HEK293 (cell line): ENCODE measurements around the gene KNOP1.

Experiments
- CTCF ChIA-PET: fragments of 350-600 bp; formaldehyde crosslinking; extraction: SDS; loops from one replicate; lab custom pipeline; 2021; ENCODE audit warnings: antibody characterized with exemption; lab: Yijun Ruan, JAX
- POLR2A ChIA-PET: fragments of 300-600 bp; formaldehyde crosslinking; extraction: SDS; loops from one replicate; lab custom pipeline; 2020; ENCODE audit warnings: antibody characterized with exemption, inconsistent platforms; lab: Yijun Ruan, JAX
- H3K27ac ChIP-seq: fragments of 200-500 bp; sonication (Bioruptor generic); 2 replicates; pipeline ENCODE4 v1.5.1; 2014; ENCODE audit warnings: low read depth, low read length, control low read depth, inconsistent platforms; ENCODE audit errors: extremely low read depth
- H3K36me3 ChIP-seq, 2 experiments: fragments of 200-500 bp in 1 of 2; sonication (Bioruptor generic) in 1 of 2; 1 replicate in 1 of 2; 2 replicates in 1 of 2; pipeline ENCODE4 v1.5.1; 2014 to 2017; ENCODE audit warnings: inconsistent platforms in 2 of 2, low read length in 2 of 2; ENCODE audit not compliant: control insufficient read depth in 2 of 2, insufficient read depth in 1 of 2
- H3K4me1 ChIP-seq: fragments of 200-500 bp; sonication (Bioruptor generic); 2 replicates; pipeline ENCODE4 v1.5.1; 2014; ENCODE audit warnings: mild to moderate bottlenecking, low read length, inconsistent platforms; ENCODE audit not compliant: control insufficient read depth, insufficient read depth
- H3K4me3 ChIP-seq: 2 replicates; pipeline ENCODE4 v1.5.1; 2011; ENCODE audit warnings: low read depth, mild to moderate bottlenecking, control low read depth, low read length, moderate library complexity
- H3K9me3 ChIP-seq: fragments of 200-500 bp; sonication (Bioruptor generic); 2 replicates; pipeline ENCODE4 v1.5.1; 2014; ENCODE audit warnings: low read depth, low read length, inconsistent platforms; ENCODE audit not compliant: control insufficient read depth, insufficient read depth
- GLI2 ChIP-seq: fragments of 450-650 bp; formaldehyde crosslinking; IDR thresholded peaks from 2 replicates; pipeline ENCODE4; 2017; ENCODE audit warnings: missing biosample characterization, missing genetic modification characterization, low read depth, borderline replicate concordance
- KLF8 ChIP-seq: fragments of 450-650 bp; formaldehyde crosslinking; IDR thresholded peaks from 2 replicates; pipeline ENCODE4 v1.5.1; 2016; ENCODE audit warnings: missing biosample characterization, missing genetic modification characterization
- MEIS1 ChIP-seq: sonication (generic); formaldehyde crosslinking; IDR thresholded peaks from 2 replicates; pipeline ENCODE4 v1.8.1; 2022; ENCODE audit warnings: missing genetic modification reagents, mild to moderate bottlenecking, borderline replicate concordance
- YY1 ChIP-seq: fragments of 450-650 bp; formaldehyde crosslinking; IDR thresholded peaks from 2 replicates; pipeline ENCODE4 v1.5.1; 2018; ENCODE audit warnings: missing biosample characterization, missing genetic modification characterization
- ZBTB7A ChIP-seq: fragments of 450-650 bp; formaldehyde crosslinking; IDR thresholded peaks from 2 replicates; pipeline ENCODE4 v1.5.1; 2016; ENCODE audit warnings: low read depth, missing biosample characterization, missing genetic modification characterization
- ZNF121 ChIP-seq: fragments of 450-650 bp; formaldehyde crosslinking; IDR thresholded peaks from 2 replicates; pipeline ENCODE4 v1.5.1; 2016; ENCODE audit warnings: missing biosample characterization, missing genetic modification characterization
- ZNF157 ChIP-seq: fragments of 450-650 bp; formaldehyde crosslinking; IDR thresholded peaks from 2 replicates; pipeline ENCODE4 v1.5.1; 2016; ENCODE audit warnings: missing biosample characterization, missing genetic modification characterization
- ZNF202 ChIP-seq: fragments of 450-650 bp; formaldehyde crosslinking; IDR thresholded peaks from 2 replicates; pipeline ENCODE4 v1.5.1; 2016; ENCODE audit warnings: missing biosample characterization, missing genetic modification characterization, borderline replicate concordance
- ZNF311 ChIP-seq: fragments of 450-650 bp; formaldehyde crosslinking; IDR thresholded peaks from 2 replicates; pipeline ENCODE4 v1.5.1; 2017; ENCODE audit warnings: missing biosample characterization, missing genetic modification characterization, borderline replicate concordance
- ZNF335 ChIP-seq: fragments of 450-650 bp; formaldehyde crosslinking; conservative IDR thresholded peaks from 2 replicates; pipeline ENCODE4 v1.5.1; 2016; ENCODE audit warnings: missing biosample characterization, missing genetic modification characterization
- ZNF366 ChIP-seq: fragments of 450-650 bp; formaldehyde crosslinking; conservative IDR thresholded peaks from 2 replicates; pipeline ENCODE4 v1.5.1; 2016; ENCODE audit warnings: missing biosample characterization, missing genetic modification characterization
- ZNF37A ChIP-seq: fragments of 450-650 bp; IDR thresholded peaks from 2 replicates; pipeline ENCODE4 v1.5.1; 2018; ENCODE audit warnings: missing biosample characterization, missing genetic modification characterization
- ZNF544 ChIP-seq: fragments of 450-650 bp; formaldehyde crosslinking; IDR thresholded peaks from 2 replicates; pipeline ENCODE4 v1.5.0; 2017; ENCODE audit warnings: missing biosample characterization, missing genetic modification characterization
- ZNF555 ChIP-seq: fragments of 450-650 bp; formaldehyde crosslinking; conservative IDR thresholded peaks from 2 replicates; pipeline ENCODE4 v1.5.1; 2017; ENCODE audit warnings: missing biosample characterization, mild to moderate bottlenecking, missing genetic modification characterization, inconsistent platforms
- ZNF571 ChIP-seq: fragments of 450-650 bp; formaldehyde crosslinking; IDR thresholded peaks from 2 replicates; pipeline ENCODE4 v1.5.0; 2017; ENCODE audit warnings: missing biosample characterization, missing genetic modification characterization
- ZNF660 ChIP-seq: fragments of 450-650 bp; IDR thresholded peaks from 2 replicates; pipeline ENCODE4 v1.5.1; 2018; ENCODE audit warnings: missing biosample characterization, mild to moderate bottlenecking, missing genetic modification characterization
- ZNF707 ChIP-seq: fragments of 450-650 bp; formaldehyde crosslinking; IDR thresholded peaks from 2 replicates; pipeline ENCODE4 v1.5.1; 2016; ENCODE audit warnings: missing biosample characterization, missing genetic modification characterization
- ZNF792 ChIP-seq: fragments of 450-650 bp; formaldehyde crosslinking; IDR thresholded peaks from 2 replicates; pipeline ENCODE4 v1.5.1; 2016; ENCODE audit warnings: missing biosample characterization, missing genetic modification characterization
- TF ChIP-seq, protein P1 (sequence below): fragments of 450-650 bp; formaldehyde crosslinking; IDR thresholded peaks from 2 replicates; pipeline ENCODE4 v1.5.1; 2016; ENCODE audit warnings: missing biosample characterization, missing genetic modification characterization, borderline replicate concordance
- TF ChIP-seq, protein P2 (sequence below): fragments of 450-650 bp; formaldehyde crosslinking; IDR thresholded peaks from 2 replicates; pipeline ENCODE4 v1.5.1; 2016; ENCODE audit warnings: missing biosample characterization, missing genetic modification characterization

KNOP1 gene

DNA sequence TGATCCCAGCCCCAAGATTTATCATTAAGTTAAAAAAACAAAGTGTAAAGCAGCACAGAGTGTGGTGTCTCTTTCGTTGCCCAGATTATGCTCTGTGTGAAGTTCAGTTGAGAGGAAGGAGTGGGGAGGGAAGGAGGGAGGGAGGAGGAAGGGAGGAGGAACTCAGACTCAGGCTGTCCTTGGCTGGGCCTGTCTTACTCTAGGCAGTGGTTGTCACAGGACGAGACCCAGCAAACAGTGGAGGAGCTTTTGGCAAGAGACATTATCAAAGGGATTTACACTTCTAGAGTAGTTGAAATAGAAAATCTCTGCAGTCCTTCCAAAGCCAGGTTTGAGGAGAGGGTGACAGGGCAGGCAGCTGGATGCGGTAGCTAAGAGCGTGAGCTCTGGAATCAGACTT lies 27.8 kb downstream of the KNOP1 start:
- ChIA-PET POLR2A (no interaction called here), CTCF (no interaction called here)
- H3K4me1 ChIP-seq = no peaks in the 10 kb centered on the region
- H3K4me3 ChIP-seq = no peak overlapping the region
- H3K27ac ChIP-seq = no peak overlapping the region
- H3K9me3 ChIP-seq = no peaks in the 10 kb centered on the region
- no peak for TF ChIP-seq KLF8 (tag by site-specific recombination)
- TF ChIP-seq ZNF311 (tag by site-specific recombination) = no peak
- TF ChIP-seq YY1 (tag by site-specific recombination) = no peak
- TF ChIP-seq ZNF335 = peak; percentile 64
- no peak for TF ChIP-seq ZNF707 (tag by site-specific recombination)
- TF ChIP-seq MEIS1 (CRISPR knock-in tag) = no peak
- TF ChIP-seq ZNF121 = no peak
- TF ChIP-seq, protein P1, sequence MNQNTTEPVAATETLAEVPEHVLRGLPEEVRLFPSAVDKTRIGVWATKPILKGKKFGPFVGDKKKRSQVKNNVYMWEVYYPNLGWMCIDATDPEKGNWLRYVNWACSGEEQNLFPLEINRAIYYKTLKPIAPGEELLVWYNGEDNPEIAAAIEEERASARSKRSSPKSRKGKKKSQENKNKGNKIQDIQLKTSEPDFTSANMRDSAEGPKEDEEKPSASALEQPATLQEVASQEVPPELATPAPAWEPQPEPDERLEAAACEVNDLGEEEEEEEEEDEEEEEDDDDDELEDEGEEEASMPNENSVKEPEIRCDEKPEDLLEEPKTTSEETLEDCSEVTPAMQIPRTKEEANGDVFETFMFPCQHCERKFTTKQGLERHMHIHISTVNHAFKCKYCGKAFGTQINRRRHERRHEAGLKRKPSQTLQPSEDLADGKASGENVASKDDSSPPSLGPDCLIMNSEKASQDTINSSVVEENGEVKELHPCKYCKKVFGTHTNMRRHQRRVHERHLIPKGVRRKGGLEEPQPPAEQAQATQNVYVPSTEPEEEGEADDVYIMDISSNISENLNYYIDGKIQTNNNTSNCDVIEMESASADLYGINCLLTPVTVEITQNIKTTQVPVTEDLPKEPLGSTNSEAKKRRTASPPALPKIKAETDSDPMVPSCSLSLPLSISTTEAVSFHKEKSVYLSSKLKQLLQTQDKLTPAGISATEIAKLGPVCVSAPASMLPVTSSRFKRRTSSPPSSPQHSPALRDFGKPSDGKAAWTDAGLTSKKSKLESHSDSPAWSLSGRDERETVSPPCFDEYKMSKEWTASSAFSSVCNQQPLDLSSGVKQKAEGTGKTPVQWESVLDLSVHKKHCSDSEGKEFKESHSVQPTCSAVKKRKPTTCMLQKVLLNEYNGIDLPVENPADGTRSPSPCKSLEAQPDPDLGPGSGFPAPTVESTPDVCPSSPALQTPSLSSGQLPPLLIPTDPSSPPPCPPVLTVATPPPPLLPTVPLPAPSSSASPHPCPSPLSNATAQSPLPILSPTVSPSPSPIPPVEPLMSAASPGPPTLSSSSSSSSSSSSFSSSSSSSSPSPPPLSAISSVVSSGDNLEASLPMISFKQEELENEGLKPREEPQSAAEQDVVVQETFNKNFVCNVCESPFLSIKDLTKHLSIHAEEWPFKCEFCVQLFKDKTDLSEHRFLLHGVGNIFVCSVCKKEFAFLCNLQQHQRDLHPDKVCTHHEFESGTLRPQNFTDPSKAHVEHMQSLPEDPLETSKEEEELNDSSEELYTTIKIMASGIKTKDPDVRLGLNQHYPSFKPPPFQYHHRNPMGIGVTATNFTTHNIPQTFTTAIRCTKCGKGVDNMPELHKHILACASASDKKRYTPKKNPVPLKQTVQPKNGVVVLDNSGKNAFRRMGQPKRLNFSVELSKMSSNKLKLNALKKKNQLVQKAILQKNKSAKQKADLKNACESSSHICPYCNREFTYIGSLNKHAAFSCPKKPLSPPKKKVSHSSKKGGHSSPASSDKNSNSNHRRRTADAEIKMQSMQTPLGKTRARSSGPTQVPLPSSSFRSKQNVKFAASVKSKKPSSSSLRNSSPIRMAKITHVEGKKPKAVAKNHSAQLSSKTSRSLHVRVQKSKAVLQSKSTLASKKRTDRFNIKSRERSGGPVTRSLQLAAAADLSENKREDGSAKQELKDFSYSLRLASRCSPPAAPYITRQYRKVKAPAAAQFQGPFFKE = no peak
- TF ChIP-seq ZNF202 (tag by site-specific recombination) = no peak
- H3K36me3 ChIP-seq = peaks cover 1 to 20% of the 10 kb centered on the region in 2 experiments; a peak in 2 of 3 replicates

DNA sequence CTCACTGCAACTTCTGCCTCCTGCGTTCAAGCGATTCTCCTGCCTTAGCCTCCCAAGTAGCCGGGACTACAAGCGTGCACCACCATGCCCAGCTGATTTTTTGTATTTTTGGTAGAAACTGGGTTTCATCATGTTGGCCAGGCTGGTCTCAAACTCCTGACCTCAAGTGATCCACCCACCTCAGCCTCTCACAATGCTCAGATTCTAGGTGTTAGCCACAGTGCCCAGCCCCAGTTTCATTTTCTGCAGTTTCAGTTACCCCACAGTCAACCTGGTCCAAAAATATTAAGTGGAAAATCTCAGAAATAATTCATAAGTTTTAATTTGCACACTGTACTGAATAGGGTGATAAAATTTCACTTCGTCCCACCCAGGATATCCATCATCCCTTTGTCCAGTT lies 28.7 kb downstream of the KNOP1 start:
- H3K27ac ChIP-seq = no peak overlapping the region
- no peaks in the 10 kb centered on the region for H3K9me3 ChIP-seq
- no peaks in the 10 kb centered on the region for H3K4me1 ChIP-seq
- TF ChIP-seq, protein P2, sequence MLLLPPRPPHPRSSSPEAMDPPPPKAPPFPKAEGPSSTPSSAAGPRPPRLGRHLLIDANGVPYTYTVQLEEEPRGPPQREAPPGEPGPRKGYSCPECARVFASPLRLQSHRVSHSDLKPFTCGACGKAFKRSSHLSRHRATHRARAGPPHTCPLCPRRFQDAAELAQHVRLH (tag by site-specific recombination) = no peak
- TF ChIP-seq ZNF571 (tag by site-specific recombination) = no peak
- no peak for TF ChIP-seq ZNF660
- no peak for TF ChIP-seq ZNF555
- TF ChIP-seq ZBTB7A (tag by site-specific recombination) = no peak
- TF ChIP-seq ZNF37A (tag by site-specific recombination) = no peak
- no peak for TF ChIP-seq ZNF544
- ChIA-PET CTCF (no interaction called here), POLR2A (interaction anchor here (0.7 kb wide), 1 partner anchor 1412 kb away, joined by 4 read pairs; no protein-coding TSS in a partner anchor)
- peaks cover 6 to 25% of the 10 kb centered on the region in 2 experiments; a peak in 2 of 3 replicates for H3K36me3 ChIP-seq
- H3K4me3 ChIP-seq = no peak overlapping the region

DNA sequence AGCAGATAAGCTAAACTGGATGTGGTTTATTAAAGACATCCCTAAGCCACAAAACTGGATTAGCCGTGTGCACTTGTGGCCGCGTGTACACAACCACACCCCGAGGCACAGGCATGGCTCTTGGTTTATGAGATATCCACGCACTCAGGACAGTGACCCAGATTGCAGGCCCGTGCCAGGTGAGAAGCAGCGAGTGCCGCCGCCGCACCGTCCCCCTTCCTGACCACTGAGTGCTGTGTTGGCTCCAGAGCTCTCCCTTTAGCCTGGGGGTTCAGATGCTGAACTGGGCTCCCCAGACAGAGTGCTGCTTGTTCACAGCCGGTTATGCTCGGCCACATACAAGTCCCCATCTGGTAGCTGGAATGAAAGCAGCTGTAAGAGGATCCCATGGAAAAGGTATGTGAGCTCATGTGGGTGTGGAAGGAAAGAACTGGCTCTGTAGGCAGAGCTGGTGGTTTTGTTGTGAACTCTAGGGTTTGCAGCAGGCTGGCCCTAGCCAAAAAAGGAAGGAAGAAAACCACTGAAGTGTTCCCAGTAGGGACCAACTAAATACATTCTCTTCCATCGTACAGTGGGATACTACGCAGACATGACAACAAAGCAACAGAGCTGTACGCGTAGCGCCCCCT lies 29.5 kb downstream of the KNOP1 start:
- ChIA-PET CTCF (interaction anchor here (0.7 kb wide), 1 partner anchor 12 kb away, joined by 3 read pairs; no protein-coding TSS in a partner anchor), POLR2A (interaction anchor here (0.7 kb wide), 2 partner anchors 652 to 1413 kb away, joined by 3 to 4 read pairs; no protein-coding TSS in a partner anchor)

More for the DNA sequence above, 29.5 kb downstream of the KNOP1 start:
- Histone ChIP-seq H3K27ac (no peak overlapping the region), H3K4me3 (no peak overlapping the region), H3K9me3 (no peaks in the 10 kb centered on the region), H3K4me1 (no peaks in the 10 kb centered on the region), H3K36me3 (peaks cover 6 to 34% of the 10 kb centered on the region in 2 experiments; a peak in 2 of 3 replicates)
- no peak for TF ChIP-seq KLF8 (tag by site-specific recombination)
- no peak for TF ChIP-seq GLI2 (tag by site-specific recombination)
- TF ChIP-seq ZNF366 = no peak
- no peak for TF ChIP-seq ZNF157
- TF ChIP-seq ZNF792 = no peak
